MM.1S (cell line): ENCODE measurements around the gene CYP4F3.

Source experiments
- DNase-seq: peaks from one replicate; pipeline ENCODE4 v3.0.0-alpha.2; 2015
- H2AFZ ChIP-seq: fragments of 300-600 bp; sonication (generic); 2 replicates; pipeline ENCODE4 v1.6.0; 2016; ENCODE audit warnings: antibody characterized with exemption, low read length
- H3F3A ChIP-seq: fragments of 300-600 bp; sonication (generic); 2 replicates; pipeline ENCODE4 v1.6.1; 2016; ENCODE audit warnings: mild to moderate bottlenecking, antibody characterized with exemption, low read length, moderate library complexity, mixed read lengths; ENCODE audit not compliant: insufficient read depth
- H3K27ac ChIP-seq: fragments of 300-600 bp; sonication (generic); 2 replicates; pipeline ENCODE4 v1.5.1; 2016; ENCODE audit warnings: mild to moderate bottlenecking, low read length
- H3K27me3 ChIP-seq: fragments of 300-600 bp; sonication (generic); replicated peaks from 2 replicates; pipeline ENCODE4 v1.6.0; 2016; ENCODE audit warnings: low read length; ENCODE audit not compliant: insufficient read depth
- H3K36me3 ChIP-seq: fragments of 300-600 bp; sonication (generic); replicated peaks from 2 replicates; pipeline ENCODE4 v1.6.1; 2016; ENCODE audit warnings: mild to moderate bottlenecking, low read length, mixed read lengths; ENCODE audit not compliant: insufficient read depth
- H3K4me1 ChIP-seq: fragments of 300-600 bp; sonication (generic); 2 replicates; pipeline ENCODE4 v1.6.1; 2016; ENCODE audit warnings: low read length, mixed read lengths
- H3K4me2 ChIP-seq: fragments of 300-600 bp; sonication (generic); 2 replicates; pipeline ENCODE4 v1.6.0; 2016; ENCODE audit warnings: low read depth, low read length
- H3K4me3 ChIP-seq: fragments of 300-600 bp; sonication (generic); 2 replicates; pipeline ENCODE4 v1.5.1; 2016; ENCODE audit warnings: low read length, mixed read lengths
- H3K79me2 ChIP-seq: fragments of 300-600 bp; sonication (generic); 2 replicates; pipeline ENCODE4 v1.6.1; 2016; ENCODE audit warnings: mixed run types, low read length, mixed read lengths
- H3K9ac ChIP-seq: fragments of 300-600 bp; sonication (generic); 2 replicates; pipeline ENCODE4 v1.6.1; 2016; ENCODE audit warnings: low read length, mixed read lengths
- H3K9me2 ChIP-seq: fragments of 300-600 bp; sonication (generic); replicated peaks from 2 replicates; pipeline ENCODE4 v1.6.1; 2016; ENCODE audit warnings: mild to moderate bottlenecking, low read length, mixed read lengths; ENCODE audit not compliant: insufficient read depth
- H3K9me3 ChIP-seq: fragments of 300-600 bp; sonication (generic); replicated peaks from 2 replicates; pipeline ENCODE4 v1.6.1; 2016; ENCODE audit warnings: mild to moderate bottlenecking, low read length, mixed read lengths; ENCODE audit not compliant: insufficient read depth
- H4K20me1 ChIP-seq: fragments of 300-600 bp; sonication (generic); 2 replicates; pipeline ENCODE4 v1.6.1; 2016; ENCODE audit warnings: mild to moderate bottlenecking, low read length, moderate library complexity, mixed read lengths; ENCODE audit not compliant: insufficient read depth
- CTCF ChIP-seq: fragments of 300-600 bp; sonication (generic); IDR thresholded peaks from 2 replicates; pipeline ENCODE4 v1.5.1; 2016; ENCODE audit warnings: antibody characterized with exemption, low read length, mixed read lengths
- EZH2 ChIP-seq: fragments of 300-600 bp; sonication (generic); optimal IDR thresholded peaks from 2 replicates; pipeline ENCODE3; 2017; ENCODE audit warnings: low read depth, mild to moderate bottlenecking, antibody characterized with exemption, low read length, mixed read lengths
- EZH2phosphoT487 ChIP-seq: fragments of 300-600 bp; sonication (generic); IDR thresholded peaks from 2 replicates; pipeline ENCODE4 v1.6.1; 2018; ENCODE audit warnings: antibody characterized with exemption, low read length

CYP4F3 gene

GRCh38 chr19:15666883-15667282, 26.2 kb downstream of the CYP4F3 start:
- no peaks in the 10 kb centered on the region for H3F3A ChIP-seq
- no peak for DNase-seq
- H3K9me3 ChIP-seq = no peaks in the 10 kb centered on the region
- no peaks in the 10 kb centered on the region for H3K9me2 ChIP-seq
- TF ChIP-seq EZH2 (no peak), CTCF (no peak), EZH2phosphoT487 (no peak)
- no peak overlapping the region for H3K4me2 ChIP-seq
- H2AFZ ChIP-seq = no peak overlapping the region
- H3K27me3 ChIP-seq = peaks cover 17% of the 10 kb centered on the region
- H3K79me2 ChIP-seq = no peaks in the 10 kb centered on the region
- H3K36me3 ChIP-seq = no peaks in the 10 kb centered on the region
- no peaks in the 10 kb centered on the region for H3K4me1 ChIP-seq
- no peak overlapping the region for H3K9ac ChIP-seq
- no peak overlapping the region for H3K4me3 ChIP-seq
- no peaks in the 10 kb centered on the region for H4K20me1 ChIP-seq
- H3K27ac ChIP-seq = no peak overlapping the region

- H2AFZ ChIP-seq = no peak overlapping the region
- no peak overlapping the region for H3K4me2 ChIP-seq
- no peak for DNase-seq
- no peaks in the 10 kb centered on the region for H3K9me2 ChIP-seq
- no peak overlapping the region for H3K27ac ChIP-seq
- H3K9ac ChIP-seq = no peak overlapping the region
- H4K20me1 ChIP-seq = no peaks in the 10 kb centered on the region
- H3K36me3 ChIP-seq = no peaks in the 10 kb centered on the region
- no peak overlapping the region for H3K4me3 ChIP-seq
- H3K27me3 ChIP-seq = peaks cover 10% of the 10 kb centered on the region; the same call in 1 of the 2 replicates
- H3K79me2 ChIP-seq = no peaks in the 10 kb centered on the region
- H3K4me1 ChIP-seq = no peaks in the 10 kb centered on the region
- no peaks in the 10 kb centered on the region for H3K9me3 ChIP-seq
- TF ChIP-seq CTCF (no peak), EZH2phosphoT487 (no peak), EZH2 (no peak)
- H3F3A ChIP-seq = no peaks in the 10 kb centered on the region
These were observed 28.7 kb downstream of the CYP4F3 start for GRCh38 chr19:15669440-15669839.

GRCh38 chr19:15669891-15670290, 29.2 kb downstream of the CYP4F3 start:
- TF ChIP-seq EZH2phosphoT487 (no peak), CTCF (no peak), EZH2 (no peak)
- no peaks in the 10 kb centered on the region for H3K9me3 ChIP-seq
- H3F3A ChIP-seq = no peaks in the 10 kb centered on the region
- no peaks in the 10 kb centered on the region for H4K20me1 ChIP-seq
- H2AFZ ChIP-seq = no peak overlapping the region
- peaks cover 10% of the 10 kb centered on the region; the same call in 1 of the 2 replicates for H3K27me3 ChIP-seq
- no peak overlapping the region for H3K27ac ChIP-seq
- no peaks in the 10 kb centered on the region for H3K4me1 ChIP-seq
- no peaks in the 10 kb centered on the region for H3K36me3 ChIP-seq
- H3K9me2 ChIP-seq = no peaks in the 10 kb centered on the region
- no peak overlapping the region for H3K4me2 ChIP-seq
- no peak overlapping the region for H3K9ac ChIP-seq
- H3K4me3 ChIP-seq = no peak overlapping the region
- H3K79me2 ChIP-seq = no peaks in the 10 kb centered on the region
- no peak for DNase-seq
